ENCODE data around the gene PRR14. TPM values are rescaled to one million over a fixed set of nuclear protein-coding genes. Genes with fewer than 3 reads are reported as not detected.

The PRR14 gene
- total and polyA plus RNA-seq, 2 experiments from 2014 or later, result 28.5 to 33.7 TPM

- peak in 1 of 2 donors; percentile 97 for DNase-seq (ENCODE audit: low read depth in 1 of 2, low spot score in 1 of 2)
- no peak for TF ChIP-seq CTCF (IDR thresholded peaks at IDR 0.05; ENCODE audit: low read depth, low read length)
- peak overlapping the region; percentile 70 for H3K4me3 ChIP-seq
- H3K27me3 ChIP-seq, result no peaks in the 10 kb centered on the region
- peaks cover 9% of the 10 kb centered on the region for H3K4me1 ChIP-seq (ENCODE audit: low read depth)
- H3K27ac ChIP-seq, result peak overlapping the region; percentile 100
- H3K36me3 ChIP-seq, result peaks cover 13% of the 10 kb centered on the region
- H3K9me3 ChIP-seq (ENCODE audit: low read depth), result no peaks in the 10 kb centered on the region
Observed at GRCh38 chr16:30697264-30698138, 46.7 kb downstream of the PRR14 start.

- Histone ChIP-seq H3K36me3 (peaks cover 19% of the 10 kb centered on the region), H3K4me3 (peak overlapping the region; percentile 70), H3K27me3 (no peaks in the 10 kb centered on the region), H3K4me1 (ENCODE audit: low read depth) (peaks cover 9% of the 10 kb centered on the region), H3K27ac (peak overlapping the region; percentile 100), H3K9me3 (ENCODE audit: low read depth) (no peaks in the 10 kb centered on the region)
- no peak for TF ChIP-seq CTCF (IDR thresholded peaks at IDR 0.05; ENCODE audit: low read depth, low read length)
- DNase-seq (ENCODE audit: low read depth in 1 of 2, low spot score in 1 of 2), result peak; percentile 94 to 98
Observed at GRCh38 chr16:30698139-30698815, 47.5 kb downstream of the PRR14 start.

GRCh38 chr16:30698816-30699614 lies 48.3 kb downstream of the PRR14 start, which contains the start of gene SRCAP:
Gene SRCAP, plus strand, starts transcription at chr16:30699171. Its CDS starts 1,654 bp downstream, at chr16:30700825.
- no peaks in the 10 kb centered on the region for H3K9me3 ChIP-seq (ENCODE audit: low read depth)
- no peaks in the 10 kb centered on the region for H3K27me3 ChIP-seq
- peak within 1 kb of the TSS; percentile 70 for H3K4me3 ChIP-seq
- peaks cover 25% of the 10 kb centered on the region for H3K36me3 ChIP-seq
- TF ChIP-seq CTCF (IDR thresholded peaks at IDR 0.05; ENCODE audit: low read depth, low read length), result no peak
- H3K27ac ChIP-seq, result peak within 1 kb of the TSS; percentile 100
- DNase-seq (ENCODE audit: low read depth in 1 of 2, low spot score in 1 of 2), result peak; percentile 82 to 86
- H3K4me1 ChIP-seq (ENCODE audit: low read depth), result peaks cover 9% of the 10 kb centered on the region

- Histone ChIP-seq H3K36me3 (peaks cover 32% of the 10 kb centered on the region), H3K4me1 (ENCODE audit: low read depth) (peaks cover 9% of the 10 kb centered on the region), H3K4me3 (peak overlapping the region; percentile 70), H3K27me3 (no peaks in the 10 kb centered on the region), H3K27ac (peak overlapping the region; percentile 100), H3K9me3 (ENCODE audit: low read depth) (no peaks in the 10 kb centered on the region)
- no peak for DNase-seq (ENCODE audit: low read depth in 1 of 2, low spot score in 1 of 2)
- no peak for TF ChIP-seq CTCF (IDR thresholded peaks at IDR 0.05; ENCODE audit: low read depth, low read length)
Observed at GRCh38 chr16:30699615-30700099, 48.9 kb downstream of the PRR14 start.

GRCh38 chr16:30700491-30700890 lies 49.7 kb downstream of the PRR14 start:
- no peak overlapping the region for H3K4me3 ChIP-seq
- TF ChIP-seq CTCF (IDR thresholded peaks at IDR 0.05; ENCODE audit: low read depth, low read length), result no peak
- peaks cover 39% of the 10 kb centered on the region for H3K36me3 ChIP-seq
- H3K27me3 ChIP-seq, result no peaks in the 10 kb centered on the region
- DNase-seq (ENCODE audit: low read depth in 1 of 2, low spot score in 1 of 2), result peak; percentile 5 to 72
- peaks cover 9% of the 10 kb centered on the region for H3K4me1 ChIP-seq (ENCODE audit: low read depth)
- H3K9me3 ChIP-seq (ENCODE audit: low read depth), result no peaks in the 10 kb centered on the region
- peak overlapping the region; percentile 35 for H3K27ac ChIP-seq
